ENCODE data around the gene RAPGEF3. TPM values are rescaled to one million over a fixed set of nuclear protein-coding genes. Genes with fewer than 3 reads are reported as not detected.

The RAPGEF3 gene
- total and polyA plus RNA-seq, 9 donors = 16.9 to 132 (median 83.5) TPM

- peaks cover 16% of the 10 kb centered on the region for H3K4me1 ChIP-seq (ENCODE audit: insufficient read depth)
- no peak overlapping the region for H3K27ac ChIP-seq
- WGBS, 3 donors = 77 to 89% (median 86%) methylated on average over 4 of the region's 4 CpGs
These were observed 6.6 kb downstream of the RAPGEF3 start for GRCh38 chr12:47752121-47752520.

GRCh38 chr12:47751561-47751960, 7.1 kb downstream of the RAPGEF3 start:
- peaks cover 15% of the 10 kb centered on the region for H3K4me1 ChIP-seq (ENCODE audit: insufficient read depth)
- H3K9me3 ChIP-seq = no peaks in the 10 kb centered on the region
- intact Hi-C loops (cut with DNase I) = no loop called here
- no peak for DNase-seq
- H3K27ac ChIP-seq = no peak overlapping the region
- WGBS, 3 donors = 63 to 81% (median 66%) methylated on average over 9 of the region's 9 CpGs
- no peaks in the 10 kb centered on the region for H3K36me3 ChIP-seq
- TF ChIP-seq CTCF (IDR thresholded peaks at IDR 0.05) (no peak), EP300 (IDR thresholded peaks at IDR 0.05) (no peak), POLR2A (IDR thresholded peaks at IDR 0.05) (no peak)
- no peak overlapping the region for H3K4me3 ChIP-seq
- H3K27me3 ChIP-seq = no peaks in the 10 kb centered on the region

More at GRCh38 chr12:47752121-47752520, 6.6 kb downstream of the RAPGEF3 start:
- intact Hi-C loops (cut with DNase I) = no loop called here
- no peaks in the 10 kb centered on the region for H3K9me3 ChIP-seq
- no peak for DNase-seq
- no peak for TF ChIP-seq CTCF (IDR thresholded peaks at IDR 0.05)
- H3K36me3 ChIP-seq = no peaks in the 10 kb centered on the region
- H3K4me3 ChIP-seq = no peak overlapping the region
- no peaks in the 10 kb centered on the region for H3K27me3 ChIP-seq

- Histone ChIP-seq H3K4me3 (no peak overlapping the region), H3K36me3 (no peaks in the 10 kb centered on the region), H3K27me3 (no peaks in the 10 kb centered on the region), H3K4me1 (ENCODE audit: insufficient read depth) (peaks cover 12% of the 10 kb centered on the region), H3K9me3 (no peaks in the 10 kb centered on the region), H3K27ac (peak overlapping the region in 1 of 2 donors; percentile 34)
- intact Hi-C loops (cut with DNase I) = no loop called here
- no peak for TF ChIP-seq EP300 (IDR thresholded peaks at IDR 0.05)
- no peak for TF ChIP-seq CTCF (IDR thresholded peaks at IDR 0.05)
- no peak for TF ChIP-seq POLR2A (IDR thresholded peaks at IDR 0.05)
- DNase-seq = no peak
- 74 to 81% (median 79%) methylated on average over 19 of the region's 19 CpGs for WGBS, 3 donors
These were observed 7.7 kb downstream of the RAPGEF3 start for GRCh38 chr12:47750916-47751470.

- Histone ChIP-seq H3K4me1 (ENCODE audit: insufficient read depth) (peaks cover 11% of the 10 kb centered on the region), H3K4me3 (no peak overlapping the region), H3K27me3 (no peaks in the 10 kb centered on the region), H3K36me3 (no peaks in the 10 kb centered on the region), H3K9me3 (no peaks in the 10 kb centered on the region), H3K27ac (peak overlapping the region in 1 of 2 donors; percentile 19)
- TF ChIP-seq POLR2A (IDR thresholded peaks at IDR 0.05) = no peak
- no peak for TF ChIP-seq EP300 (IDR thresholded peaks at IDR 0.05)
- no peak for TF ChIP-seq CTCF (IDR thresholded peaks at IDR 0.05)
- no peak for DNase-seq
- intact Hi-C loops (cut with DNase I) = no loop called here
- 57 to 65% (median 58%) methylated on average over 10 of the region's 10 CpGs for WGBS, 3 donors
These were observed 8.4 kb downstream of the RAPGEF3 start for GRCh38 chr12:47750229-47750798.
